ENCODE data around the gene SHTN1.
A peak's percentile ranks its signal among the peaks of the same experiment; 100 is the strongest.

The SHTN1 gene

GRCh38 chr10:117005026-117005526, at the start of gene SHTN1:
Gene SHTN1 (minus strand): TSS chr10:117005187. CDS start chr10:117005079, 108 bp downstream.
- peak in 1 of 2 experiments; percentile 9 for DNase-seq

GRCh38 chr10:117053482-117053881, 48.5 kb upstream of the SHTN1 start:
- no peak for DNase-seq

DNA sequence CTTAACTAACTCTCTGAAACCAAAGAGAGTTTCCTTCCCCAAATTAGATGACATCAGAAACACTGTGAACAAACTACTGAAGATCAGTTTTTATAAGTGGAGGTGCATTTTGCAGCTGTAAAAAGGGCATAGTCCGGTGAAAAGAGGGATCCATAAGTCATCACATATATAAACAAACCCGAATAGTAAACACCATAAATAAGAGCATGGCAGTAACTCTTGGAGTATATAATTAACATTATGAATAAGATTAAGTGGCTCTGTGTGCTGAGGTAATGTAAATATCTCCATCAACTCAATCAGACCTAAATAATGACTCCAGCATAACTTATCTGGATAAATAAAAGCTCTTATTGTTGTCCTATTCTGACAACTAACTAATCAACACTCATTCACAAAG, 43.0 kb upstream of the SHTN1 start:
- no peak for DNase-seq

DNA sequence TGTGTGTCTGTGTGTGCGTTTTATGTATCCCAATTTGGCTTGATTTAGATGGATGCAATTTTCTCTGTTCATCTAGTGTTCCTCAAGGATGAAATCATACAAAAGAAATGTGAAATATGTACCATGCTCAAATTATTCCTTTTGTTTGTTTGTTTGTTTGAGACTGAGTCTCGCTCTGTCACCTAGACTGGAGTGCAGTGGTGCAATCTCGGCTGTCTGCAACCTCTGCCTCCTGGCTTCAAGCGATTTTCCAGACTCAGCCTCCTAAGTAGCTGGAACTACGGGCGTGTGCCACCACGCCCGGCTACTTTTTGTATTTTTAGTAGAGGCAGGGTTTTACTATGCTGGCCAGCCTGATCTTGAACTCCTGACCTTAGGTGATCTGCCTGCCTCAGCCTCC, 11.3 kb upstream of the SHTN1 start:
- DNase-seq = no peak

- no peak for DNase-seq
These were observed 9.8 kb upstream of the SHTN1 start for GRCh38 chr10:117014835-117015234.

DNA sequence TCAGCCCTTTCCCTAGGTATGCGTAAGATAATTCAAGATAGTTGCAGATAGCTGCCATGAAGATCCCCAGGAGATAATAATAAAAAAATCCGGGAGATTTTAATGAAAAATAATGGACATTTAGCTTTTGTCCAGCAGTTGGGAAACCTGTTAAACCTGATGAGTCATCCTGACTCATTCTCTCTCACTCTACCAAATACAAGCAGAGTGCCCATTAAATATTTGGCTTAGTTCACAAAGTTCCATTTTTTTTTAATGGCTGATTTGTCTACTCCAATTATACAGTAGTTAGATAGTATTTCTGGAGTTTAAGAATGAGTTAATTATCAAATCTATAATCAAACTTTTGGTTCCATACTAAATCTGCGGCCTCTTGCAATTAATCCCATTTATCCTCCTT, 2.1 kb upstream of the SHTN1 start:
- no peak for DNase-seq

DNA sequence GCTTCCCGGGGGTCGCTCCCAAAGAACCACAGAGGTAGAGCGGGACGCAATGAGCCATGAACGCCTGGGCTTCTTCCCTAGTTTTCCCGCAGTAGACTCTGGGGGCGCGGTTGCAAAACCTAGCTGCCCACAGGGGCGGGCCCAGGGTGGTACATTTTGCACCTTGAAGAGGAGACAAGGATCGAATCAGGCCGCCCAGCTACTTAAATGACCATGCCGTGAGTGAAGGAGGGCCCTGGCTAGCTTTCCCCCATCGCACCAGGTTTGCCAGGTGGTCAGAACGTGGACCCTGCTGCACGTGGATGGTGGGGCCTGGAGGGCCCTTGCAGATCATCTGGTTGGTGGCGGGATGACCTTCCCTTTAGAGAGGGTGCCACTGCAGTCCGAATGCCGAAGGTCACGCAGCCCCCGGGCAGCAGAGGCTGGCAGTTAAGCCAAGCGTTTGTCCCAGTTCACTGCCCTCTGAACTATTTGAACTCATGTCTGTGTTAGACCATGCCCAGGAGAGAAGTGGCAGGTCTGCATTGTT, 604 bp upstream of the SHTN1 start:
- no peak for DNase-seq

GRCh38 chr10:117004227-117005025, 561 bp downstream of the SHTN1 start:
- no peak for DNase-seq

GRCh38 chr10:117003336-117003735, 1.7 kb downstream of the SHTN1 start:
- DNase-seq = no peak

GRCh38 chr10:117002206-117002605, 2.8 kb downstream of the SHTN1 start:
- DNase-seq = no peak

DNA sequence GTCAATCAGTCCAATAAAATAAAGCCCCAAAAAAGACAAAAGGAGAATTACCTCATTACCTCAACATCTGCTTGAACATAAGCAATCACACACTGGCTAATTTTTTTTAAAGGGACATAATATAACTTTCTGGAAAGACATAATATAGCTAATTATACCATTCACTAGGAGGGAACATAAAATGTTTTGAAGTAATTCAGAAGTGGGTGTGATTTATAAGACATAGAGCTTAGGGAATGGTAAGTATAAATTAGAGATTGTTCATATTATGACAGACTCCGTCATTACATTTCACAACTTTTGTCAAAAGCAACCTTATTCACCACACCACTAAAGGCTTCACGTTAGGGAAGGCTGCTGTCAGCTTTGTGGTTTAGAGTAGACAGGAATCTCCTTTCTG, 3.8 kb downstream of the SHTN1 start:
- DNase-seq = no peak

- DNase-seq = no peak
These were observed 4.4 kb downstream of the SHTN1 start for GRCh38 chr10:117000580-117000979.

DNA sequence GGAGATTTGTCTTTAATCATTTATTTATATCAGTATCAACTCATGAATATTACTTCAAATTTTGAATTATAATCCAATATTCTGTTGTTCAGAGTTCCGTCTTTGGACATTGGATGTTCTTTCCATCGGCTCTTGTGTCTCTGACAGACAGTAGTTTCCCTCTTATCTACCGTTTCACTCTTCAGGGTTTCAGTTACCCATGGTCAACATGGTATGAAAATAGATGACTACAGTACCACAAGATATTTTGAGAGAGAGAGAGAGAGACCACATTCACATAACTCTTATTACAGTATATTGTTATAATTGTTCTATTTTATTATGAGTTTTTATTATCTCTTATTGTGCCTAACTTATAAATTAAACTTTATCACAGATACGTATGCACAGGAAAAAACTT, 6.8 kb downstream of the SHTN1 start:
- DNase-seq = no peak

- no peak for DNase-seq
These were observed 8.0 kb downstream of the SHTN1 start for GRCh38 chr10:116997015-116997414.

DNA sequence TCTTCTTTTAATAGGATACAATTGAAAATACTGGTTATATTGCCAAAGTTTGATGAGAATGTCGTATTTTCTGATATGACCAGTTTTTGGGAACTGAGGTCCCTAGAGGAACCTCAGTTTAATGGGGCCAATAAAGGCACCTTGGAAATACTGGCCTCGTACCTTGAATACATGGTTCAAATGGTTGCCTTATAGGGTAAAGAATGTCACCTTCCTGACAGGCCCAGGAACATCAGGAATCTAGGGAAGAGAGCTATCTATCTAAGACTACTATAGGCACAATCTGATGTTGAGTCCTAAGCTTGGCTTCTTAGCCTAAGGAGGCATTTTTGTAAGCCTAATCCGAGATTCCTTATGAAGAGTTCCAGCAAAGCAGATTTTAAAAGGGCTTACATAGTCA, 9.3 kb downstream of the SHTN1 start:
- DNase-seq = no peak

DNA sequence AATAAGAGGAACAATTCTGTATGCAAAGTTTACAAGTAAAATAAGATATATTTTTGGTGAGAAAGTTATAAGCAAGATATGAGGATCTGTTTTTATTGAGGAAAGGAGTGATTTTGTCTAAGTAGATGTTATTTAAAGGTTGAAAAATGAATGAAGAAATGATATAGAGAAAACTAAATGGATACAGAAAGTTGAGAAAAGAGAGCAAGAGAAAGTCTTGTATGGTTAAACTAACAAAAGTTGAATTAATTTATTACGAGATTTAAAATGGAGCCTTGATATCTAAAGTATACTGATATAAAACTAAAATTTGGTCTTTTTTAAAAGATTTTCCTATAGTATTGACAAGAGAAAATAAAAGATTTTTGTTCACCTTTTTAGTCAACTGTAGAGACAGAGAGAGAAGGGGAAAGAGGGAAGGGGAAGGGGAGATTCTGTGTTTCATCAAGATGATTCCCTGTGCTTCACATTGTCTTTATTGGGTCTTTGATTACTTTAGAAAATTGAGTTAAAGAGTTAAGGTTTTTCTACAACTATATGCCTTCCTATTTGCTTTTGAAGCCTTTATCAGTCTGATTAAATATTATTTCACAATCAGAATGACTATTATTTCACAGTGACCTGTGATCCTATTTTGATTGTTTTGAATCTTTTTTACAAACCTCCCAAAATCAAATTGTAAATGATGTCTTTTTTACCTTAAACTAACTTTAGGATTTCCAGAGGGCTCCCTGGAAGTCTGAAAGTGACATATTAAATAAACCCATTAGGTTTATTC, 10.7 kb downstream of the SHTN1 start:
- no peak for DNase-seq

- no peak for DNase-seq
These were observed 11.4 kb downstream of the SHTN1 start for GRCh38 chr10:116993610-116994009.

- DNase-seq = no peak
These were observed 12.8 kb downstream of the SHTN1 start for GRCh38 chr10:116992183-116992582.

DNA sequence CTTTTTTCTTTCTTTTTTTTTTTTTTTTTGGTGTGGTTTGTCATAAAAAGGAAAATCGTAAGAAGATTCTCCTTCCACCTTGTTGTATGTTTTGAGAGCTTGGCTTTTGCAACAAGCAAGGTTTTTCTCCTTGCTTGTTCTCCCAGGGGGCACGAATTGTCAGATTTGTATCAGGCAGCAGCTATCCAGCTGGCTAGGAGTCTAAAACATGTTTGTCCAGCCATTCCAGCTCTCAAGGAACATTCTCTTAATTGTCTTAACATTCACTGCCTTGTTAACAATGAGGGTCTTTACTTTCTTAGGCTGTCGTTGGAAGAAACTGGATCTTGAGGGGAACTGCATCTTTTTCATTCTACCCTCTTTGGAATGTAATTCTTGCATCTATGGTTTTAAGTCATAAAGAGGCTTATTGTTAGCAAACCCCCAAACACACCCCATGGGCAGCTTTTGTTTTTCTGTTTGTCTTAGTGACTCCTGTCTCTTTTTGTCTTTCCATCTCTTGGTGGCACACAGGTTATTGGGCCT, 14.6 kb downstream of the SHTN1 start:
- no peak for DNase-seq

DNA sequence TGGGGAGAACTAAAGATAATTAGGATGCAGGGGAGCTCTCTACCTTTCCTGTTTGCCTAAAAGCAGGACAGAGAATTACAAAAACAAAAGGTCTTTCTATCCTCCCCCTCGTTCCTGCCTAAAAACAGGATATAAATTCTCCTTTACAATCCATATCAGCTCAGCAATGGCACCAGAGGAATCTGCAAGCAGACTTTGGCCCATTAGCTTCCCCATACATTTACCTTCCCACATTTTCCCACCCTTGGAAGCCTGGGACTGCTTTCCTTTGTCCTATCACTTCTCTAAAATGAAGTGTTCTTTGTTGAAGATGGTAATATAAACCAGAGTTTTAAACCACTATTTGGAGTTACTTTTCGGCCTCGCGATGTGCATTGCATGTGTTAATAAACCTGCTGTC, 15.5 kb downstream of the SHTN1 start:
- DNase-seq = no peak

DNA sequence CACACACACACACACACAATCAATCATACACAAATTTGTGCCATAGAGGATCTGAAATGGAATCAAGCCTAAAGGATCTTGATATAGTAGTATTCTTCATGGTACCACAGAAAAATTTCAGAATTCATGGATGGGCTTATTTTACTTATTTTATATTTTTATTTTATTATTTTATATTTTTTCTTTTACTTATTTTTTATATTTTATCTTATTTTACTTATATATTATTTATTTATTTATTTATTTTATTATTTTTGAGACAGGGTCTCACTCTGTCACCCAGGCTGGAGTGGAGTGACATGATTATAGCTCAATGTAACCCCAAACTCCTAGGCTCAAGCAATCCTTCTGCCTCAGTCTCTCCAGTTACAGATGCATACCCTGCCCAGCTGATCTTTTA, 16.7 kb downstream of the SHTN1 start:
- DNase-seq = no peak

DNA sequence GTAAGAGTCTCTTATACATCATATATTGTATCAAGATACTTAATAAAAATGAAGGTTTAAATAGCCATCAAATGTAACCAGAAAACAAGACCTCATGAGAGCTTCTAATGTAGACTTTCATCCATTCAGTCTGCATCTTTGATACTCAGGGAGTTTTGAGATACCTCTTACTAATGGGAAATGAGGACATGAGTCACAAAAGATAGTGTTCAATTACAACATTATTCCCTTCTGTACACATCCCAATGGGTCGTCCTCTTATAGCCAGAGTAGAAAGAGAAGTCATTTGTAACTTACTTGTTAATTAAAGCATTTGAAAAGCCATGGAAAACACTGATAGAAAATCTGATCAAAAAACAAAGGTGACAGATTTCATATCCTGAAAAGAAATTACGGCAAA, 19.4 kb downstream of the SHTN1 start:
- DNase-seq = no peak

GRCh38 chr10:116984202-116984990, 20.6 kb downstream of the SHTN1 start:
- no peak for DNase-seq
